Hepatocyte (in vitro differentiated cells): ENCODE results near the gene DNAI2.

ENCODE experiments used
- EZH2 ChIP-seq: fragments of 200-600 bp; sonication (generic); IDR thresholded peaks from 2 replicates; pipeline ENCODE4 v1.6.1; 2016; ENCODE audit warnings: antibody characterized with exemption, mild to moderate bottlenecking, borderline replicate concordance
- EZH2phosphoT487 ChIP-seq: fragments of 200-600 bp; sonication (generic); IDR thresholded peaks from one replicate; pipeline ENCODE4 v1.6.1; 2018; ENCODE audit warnings: antibody characterized with exemption, mild to moderate bottlenecking, low read depth, moderate library complexity; ENCODE audit not compliant: unreplicated experiment, severe bottlenecking
- TF ChIP-seq, protein P1 (sequence below): fragments of 200-600 bp; sonication (generic); IDR thresholded peaks from 2 replicates; pipeline ENCODE4 v1.5.1; 2016; ENCODE audit warnings: antibody characterized with exemption, mild to moderate bottlenecking; ENCODE audit not compliant: poor library complexity

DNA sequence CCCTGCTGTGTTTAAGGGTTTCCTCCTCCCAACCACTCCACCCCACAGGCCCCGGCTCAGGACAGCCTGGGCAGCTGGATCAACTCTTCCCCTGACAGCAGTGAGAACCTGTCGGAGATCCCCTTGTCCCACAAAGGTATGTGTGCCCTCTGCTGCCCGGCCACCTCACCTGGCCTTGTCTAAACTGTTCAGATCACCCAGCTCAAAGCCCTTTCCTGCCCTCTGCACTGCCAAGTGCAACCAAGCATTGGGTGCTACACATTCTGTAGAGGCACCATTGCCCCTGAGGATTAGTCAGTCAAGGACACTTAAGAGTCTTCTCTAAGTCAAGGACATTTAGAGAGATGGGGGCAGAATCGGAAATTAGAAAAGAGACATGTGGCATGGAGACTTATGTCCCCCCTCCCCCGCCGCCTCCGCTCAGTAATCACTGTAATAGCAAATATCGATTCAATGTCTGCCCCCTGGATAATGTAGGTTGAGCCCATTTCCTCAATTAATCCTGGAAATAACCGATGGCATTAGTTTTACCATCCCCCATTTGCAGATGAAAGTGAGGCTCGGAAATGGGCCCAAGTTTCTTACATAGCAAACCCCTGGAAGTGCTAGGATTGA is 79.5 kb downstream of the DNAI2 start:
- TF ChIP-seq, protein P1, sequence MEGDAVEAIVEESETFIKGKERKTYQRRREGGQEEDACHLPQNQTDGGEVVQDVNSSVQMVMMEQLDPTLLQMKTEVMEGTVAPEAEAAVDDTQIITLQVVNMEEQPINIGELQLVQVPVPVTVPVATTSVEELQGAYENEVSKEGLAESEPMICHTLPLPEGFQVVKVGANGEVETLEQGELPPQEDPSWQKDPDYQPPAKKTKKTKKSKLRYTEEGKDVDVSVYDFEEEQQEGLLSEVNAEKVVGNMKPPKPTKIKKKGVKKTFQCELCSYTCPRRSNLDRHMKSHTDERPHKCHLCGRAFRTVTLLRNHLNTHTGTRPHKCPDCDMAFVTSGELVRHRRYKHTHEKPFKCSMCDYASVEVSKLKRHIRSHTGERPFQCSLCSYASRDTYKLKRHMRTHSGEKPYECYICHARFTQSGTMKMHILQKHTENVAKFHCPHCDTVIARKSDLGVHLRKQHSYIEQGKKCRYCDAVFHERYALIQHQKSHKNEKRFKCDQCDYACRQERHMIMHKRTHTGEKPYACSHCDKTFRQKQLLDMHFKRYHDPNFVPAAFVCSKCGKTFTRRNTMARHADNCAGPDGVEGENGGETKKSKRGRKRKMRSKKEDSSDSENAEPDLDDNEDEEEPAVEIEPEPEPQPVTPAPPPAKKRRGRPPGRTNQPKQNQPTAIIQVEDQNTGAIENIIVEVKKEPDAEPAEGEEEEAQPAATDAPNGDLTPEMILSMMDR: no peak
- TF ChIP-seq EZH2 (no peak), EZH2phosphoT487 (no peak)
